ENCODE results near the gene SLC12A1. TPM values are rescaled to one million over a fixed set of nuclear protein-coding genes. Genes with fewer than 3 reads are reported as not detected.

SLC12A1 gene
- polyA plus RNA-seq, 1 of the 3 experiments (the other 2 are of a cell fraction) = not detected

DNA sequence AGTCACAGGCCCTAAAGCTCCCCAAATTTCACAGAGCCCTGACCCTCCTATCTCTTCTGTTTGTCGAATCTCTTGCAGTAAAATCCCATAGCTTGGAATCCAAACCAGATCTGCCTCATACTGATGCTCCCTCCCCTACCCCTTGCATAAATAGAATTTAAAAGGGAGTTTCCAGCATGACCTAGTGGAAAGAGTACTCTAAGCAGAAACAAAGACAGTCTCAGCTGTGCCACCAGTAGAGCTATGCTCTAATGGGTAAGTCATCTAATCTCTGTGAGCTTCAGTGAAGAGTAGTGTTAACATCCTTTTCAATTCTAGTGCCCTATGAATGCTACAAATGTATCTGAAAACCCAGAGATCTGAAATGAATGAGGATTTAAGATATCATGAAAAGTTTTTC lies 4.0 kb upstream of the SLC12A1 start:
- Histone ChIP-seq H3K4me2 (no peak overlapping the region), H3K9me3 (no peaks in the 10 kb centered on the region), H2AFZ (ENCODE audit: low read depth) (no peak overlapping the region), H3K79me2 (ENCODE audit: insufficient read depth) (no peaks in the 10 kb centered on the region), H3K4me3 (ENCODE audit: low read depth in 2 of 2, low read length in 1 of 2) (no peak overlapping the region), H3K27me3 (ENCODE audit: insufficient read depth) (no peaks in the 10 kb centered on the region), H3K4me1 (ENCODE audit: control insufficient read depth in 1 of 2, insufficient read depth in 2 of 2, low read depth in 1 of 2, low read length in 1 of 2) (no peaks in the 10 kb centered on the region), H4K20me1 (ENCODE audit: insufficient read depth) (no peaks in the 10 kb centered on the region), H3K9ac (no peak overlapping the region), H3F3A (replicated peaks; ENCODE audit: insufficient read depth) (no peaks in the 10 kb centered on the region), H3K36me3 (replicated peaks in 1 of 2; ENCODE audit: control insufficient read depth in 1 of 2, insufficient read depth in 2 of 2, low read length in 1 of 2) (no peaks in the 10 kb centered on the region), H3K9me2 (no peaks in the 10 kb centered on the region), H3K27ac (ENCODE audit: low read depth in 2 of 2, low read length in 1 of 2) (no peak overlapping the region)
- TF ChIP-seq, protein P1, sequence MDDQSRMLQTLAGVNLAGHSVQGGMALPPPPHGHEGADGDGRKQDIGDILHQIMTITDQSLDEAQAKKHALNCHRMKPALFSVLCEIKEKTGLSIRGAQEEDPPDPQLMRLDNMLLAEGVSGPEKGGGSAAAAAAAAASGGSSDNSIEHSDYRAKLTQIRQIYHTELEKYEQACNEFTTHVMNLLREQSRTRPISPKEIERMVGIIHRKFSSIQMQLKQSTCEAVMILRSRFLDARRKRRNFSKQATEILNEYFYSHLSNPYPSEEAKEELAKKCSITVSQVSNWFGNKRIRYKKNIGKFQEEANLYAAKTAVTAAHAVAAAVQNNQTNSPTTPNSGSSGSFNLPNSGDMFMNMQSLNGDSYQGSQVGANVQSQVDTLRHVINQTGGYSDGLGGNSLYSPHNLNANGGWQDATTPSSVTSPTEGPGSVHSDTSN (IDR thresholded peaks at IDR 0.05) = no peak
- no peak for TF ChIP-seq RAD21 (IDR thresholded peaks at IDR 0.05; ENCODE audit: low read length)
- TF ChIP-seq, protein P2, sequence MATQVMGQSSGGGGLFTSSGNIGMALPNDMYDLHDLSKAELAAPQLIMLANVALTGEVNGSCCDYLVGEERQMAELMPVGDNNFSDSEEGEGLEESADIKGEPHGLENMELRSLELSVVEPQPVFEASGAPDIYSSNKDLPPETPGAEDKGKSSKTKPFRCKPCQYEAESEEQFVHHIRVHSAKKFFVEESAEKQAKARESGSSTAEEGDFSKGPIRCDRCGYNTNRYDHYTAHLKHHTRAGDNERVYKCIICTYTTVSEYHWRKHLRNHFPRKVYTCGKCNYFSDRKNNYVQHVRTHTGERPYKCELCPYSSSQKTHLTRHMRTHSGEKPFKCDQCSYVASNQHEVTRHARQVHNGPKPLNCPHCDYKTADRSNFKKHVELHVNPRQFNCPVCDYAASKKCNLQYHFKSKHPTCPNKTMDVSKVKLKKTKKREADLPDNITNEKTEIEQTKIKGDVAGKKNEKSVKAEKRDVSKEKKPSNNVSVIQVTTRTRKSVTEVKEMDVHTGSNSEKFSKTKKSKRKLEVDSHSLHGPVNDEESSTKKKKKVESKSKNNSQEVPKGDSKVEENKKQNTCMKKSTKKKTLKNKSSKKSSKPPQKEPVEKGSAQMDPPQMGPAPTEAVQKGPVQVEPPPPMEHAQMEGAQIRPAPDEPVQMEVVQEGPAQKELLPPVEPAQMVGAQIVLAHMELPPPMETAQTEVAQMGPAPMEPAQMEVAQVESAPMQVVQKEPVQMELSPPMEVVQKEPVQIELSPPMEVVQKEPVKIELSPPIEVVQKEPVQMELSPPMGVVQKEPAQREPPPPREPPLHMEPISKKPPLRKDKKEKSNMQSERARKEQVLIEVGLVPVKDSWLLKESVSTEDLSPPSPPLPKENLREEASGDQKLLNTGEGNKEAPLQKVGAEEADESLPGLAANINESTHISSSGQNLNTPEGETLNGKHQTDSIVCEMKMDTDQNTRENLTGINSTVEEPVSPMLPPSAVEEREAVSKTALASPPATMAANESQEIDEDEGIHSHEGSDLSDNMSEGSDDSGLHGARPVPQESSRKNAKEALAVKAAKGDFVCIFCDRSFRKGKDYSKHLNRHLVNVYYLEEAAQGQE (IDR thresholded peaks at IDR 0.05; ENCODE audit: low read depth, low read length) = no peak
- no peak for TF ChIP-seq EZH2phosphoT487 (IDR thresholded peaks at IDR 0.05; ENCODE audit: borderline replicate concordance, low read depth)
- ChIA-PET CTCF (interaction anchor here (1.1 to 2.8 kb wide), 2 partner anchors 9 to 19 kb away, joined by 3 to 11 read pairs; no protein-coding TSS in a partner anchor), POLR2A (no interaction called here)
- no peak for DNase-seq
- WGBS (ENCODE audit: low lambda C conversion rate) = 27% methylated on average over 1 of the region's 1 CpG

GRCh38 chr15:48221261-48221660 lies 15.2 kb downstream of the SLC12A1 start:
- Histone ChIP-seq H3K4me3 (ENCODE audit: low read depth in 2 of 2, low read length in 1 of 2) (no peak overlapping the region), H3K4me2 (no peak overlapping the region), H3K9me3 (no peaks in the 10 kb centered on the region), H3K27me3 (ENCODE audit: insufficient read depth) (no peaks in the 10 kb centered on the region), H3K79me2 (ENCODE audit: insufficient read depth) (no peaks in the 10 kb centered on the region), H3K9ac (no peak overlapping the region), H4K20me1 (ENCODE audit: insufficient read depth) (no peaks in the 10 kb centered on the region), H3F3A (replicated peaks; ENCODE audit: insufficient read depth) (no peaks in the 10 kb centered on the region), H3K9me2 (no peaks in the 10 kb centered on the region), H3K27ac (ENCODE audit: low read depth in 2 of 2, low read length in 1 of 2) (no peak overlapping the region), H3K4me1 (ENCODE audit: control insufficient read depth in 1 of 2, insufficient read depth in 2 of 2, low read depth in 1 of 2, low read length in 1 of 2) (no peaks in the 10 kb centered on the region), H3K36me3 (replicated peaks in 1 of 2; ENCODE audit: control insufficient read depth in 1 of 2, insufficient read depth in 2 of 2, low read length in 1 of 2) (no peaks in the 10 kb centered on the region), H2AFZ (ENCODE audit: low read depth) (no peak overlapping the region)
- WGBS (ENCODE audit: low lambda C conversion rate) = 0% methylated on average over 1 of the region's 1 CpG
- ChIA-PET CTCF (interaction anchor here (1.3 to 1.4 kb wide), 2 partner anchors 10 to 30 kb away, joined by 4 to 5 read pairs; no protein-coding TSS in a partner anchor), POLR2A (interaction anchor here (0.6 kb wide), 1 partner anchor 692 kb away, joined by 3 read pairs; no protein-coding TSS in a partner anchor)
- DNase-seq = no peak
- TF ChIP-seq, protein P1 (IDR thresholded peaks at IDR 0.05) = no peak
- no peak for TF ChIP-seq ELF1 (IDR thresholded peaks at IDR 0.05)
- no peak for TF ChIP-seq CHD2 (IDR thresholded peaks at IDR 0.05; ENCODE audit: low read length, partially characterized antibody)
- TF ChIP-seq, protein P3, sequence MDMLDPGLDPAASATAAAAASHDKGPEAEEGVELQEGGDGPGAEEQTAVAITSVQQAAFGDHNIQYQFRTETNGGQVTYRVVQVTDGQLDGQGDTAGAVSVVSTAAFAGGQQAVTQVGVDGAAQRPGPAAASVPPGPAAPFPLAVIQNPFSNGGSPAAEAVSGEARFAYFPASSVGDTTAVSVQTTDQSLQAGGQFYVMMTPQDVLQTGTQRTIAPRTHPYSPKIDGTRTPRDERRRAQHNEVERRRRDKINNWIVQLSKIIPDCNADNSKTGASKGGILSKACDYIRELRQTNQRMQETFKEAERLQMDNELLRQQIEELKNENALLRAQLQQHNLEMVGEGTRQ (IDR thresholded peaks at IDR 0.05; ENCODE audit: borderline replicate concordance, low read depth, low read length) = no peak
- TF ChIP-seq, protein P4, sequence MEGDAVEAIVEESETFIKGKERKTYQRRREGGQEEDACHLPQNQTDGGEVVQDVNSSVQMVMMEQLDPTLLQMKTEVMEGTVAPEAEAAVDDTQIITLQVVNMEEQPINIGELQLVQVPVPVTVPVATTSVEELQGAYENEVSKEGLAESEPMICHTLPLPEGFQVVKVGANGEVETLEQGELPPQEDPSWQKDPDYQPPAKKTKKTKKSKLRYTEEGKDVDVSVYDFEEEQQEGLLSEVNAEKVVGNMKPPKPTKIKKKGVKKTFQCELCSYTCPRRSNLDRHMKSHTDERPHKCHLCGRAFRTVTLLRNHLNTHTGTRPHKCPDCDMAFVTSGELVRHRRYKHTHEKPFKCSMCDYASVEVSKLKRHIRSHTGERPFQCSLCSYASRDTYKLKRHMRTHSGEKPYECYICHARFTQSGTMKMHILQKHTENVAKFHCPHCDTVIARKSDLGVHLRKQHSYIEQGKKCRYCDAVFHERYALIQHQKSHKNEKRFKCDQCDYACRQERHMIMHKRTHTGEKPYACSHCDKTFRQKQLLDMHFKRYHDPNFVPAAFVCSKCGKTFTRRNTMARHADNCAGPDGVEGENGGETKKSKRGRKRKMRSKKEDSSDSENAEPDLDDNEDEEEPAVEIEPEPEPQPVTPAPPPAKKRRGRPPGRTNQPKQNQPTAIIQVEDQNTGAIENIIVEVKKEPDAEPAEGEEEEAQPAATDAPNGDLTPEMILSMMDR (IDR thresholded peaks at IDR 0.05) = no peak
- TF ChIP-seq YY1 (IDR thresholded peaks at IDR 0.05; ENCODE audit: low read depth) = no peak
- TF ChIP-seq MEF2A (IDR thresholded peaks at IDR 0.05; ENCODE audit: borderline replicate concordance, low read depth) = no peak
- TF ChIP-seq IRF3 (IDR thresholded peaks at IDR 0.05; ENCODE audit: low read depth, low read length) = no peak
- TF ChIP-seq, protein P5, sequence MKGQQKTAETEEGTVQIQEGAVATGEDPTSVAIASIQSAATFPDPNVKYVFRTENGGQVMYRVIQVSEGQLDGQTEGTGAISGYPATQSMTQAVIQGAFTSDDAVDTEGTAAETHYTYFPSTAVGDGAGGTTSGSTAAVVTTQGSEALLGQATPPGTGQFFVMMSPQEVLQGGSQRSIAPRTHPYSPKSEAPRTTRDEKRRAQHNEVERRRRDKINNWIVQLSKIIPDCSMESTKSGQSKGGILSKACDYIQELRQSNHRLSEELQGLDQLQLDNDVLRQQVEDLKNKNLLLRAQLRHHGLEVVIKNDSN (IDR thresholded peaks at IDR 0.05; ENCODE audit: borderline replicate concordance, low read depth) = no peak
